ENCODE results near the gene PDZRN3.

The PDZRN3 gene

GRCh38 chr3:73622091-73622805, 2.5 kb downstream of the PDZRN3 start:
- no peak for DNase-seq

- DNase-seq: no peak
Observed at GRCh38 chr3:73621388-73621787, 3.4 kb downstream of the PDZRN3 start.

GRCh38 chr3:73618461-73618860, 6.3 kb downstream of the PDZRN3 start:
- DNase-seq: no peak

GRCh38 chr3:73616056-73616455, 8.7 kb downstream of the PDZRN3 start:
- no peak for DNase-seq

- DNase-seq: no peak
Observed at GRCh38 chr3:73614419-73614818, 10.3 kb downstream of the PDZRN3 start.

GRCh38 chr3:73611176-73611575, 13.6 kb downstream of the PDZRN3 start:
- no peak for DNase-seq

- no peak for DNase-seq
Observed at GRCh38 chr3:73610493-73610892, 14.2 kb downstream of the PDZRN3 start.

GRCh38 chr3:73609655-73610054, 15.1 kb downstream of the PDZRN3 start:
- DNase-seq: no peak

GRCh38 chr3:73609315-73609641, 15.5 kb downstream of the PDZRN3 start:
- DNase-seq: no peak

GRCh38 chr3:73608456-73609314, 16.1 kb downstream of the PDZRN3 start:
- DNase-seq: no peak

GRCh38 chr3:73605861-73606260, 18.9 kb downstream of the PDZRN3 start:
- no peak for DNase-seq

GRCh38 chr3:73605412-73605811, 19.3 kb downstream of the PDZRN3 start:
- DNase-seq: no peak

GRCh38 chr3:73604451-73604850, 20.3 kb downstream of the PDZRN3 start:
- no peak for DNase-seq

GRCh38 chr3:73603762-73604171, 21.0 kb downstream of the PDZRN3 start:
- DNase-seq: no peak

GRCh38 chr3:73602170-73602569, 22.6 kb downstream of the PDZRN3 start:
- no peak for DNase-seq

- no peak for DNase-seq
Observed at GRCh38 chr3:73601481-73601880, 23.3 kb downstream of the PDZRN3 start.

GRCh38 chr3:73601011-73601410, 23.7 kb downstream of the PDZRN3 start:
- DNase-seq: no peak

GRCh38 chr3:73600293-73600938, 24.3 kb downstream of the PDZRN3 start:
- no peak for DNase-seq

- DNase-seq: no peak
Observed at GRCh38 chr3:73599605-73600004, 25.1 kb downstream of the PDZRN3 start.

- no peak for DNase-seq
Observed at GRCh38 chr3:73597476-73597875, 27.3 kb downstream of the PDZRN3 start.

- DNase-seq: no peak
Observed at GRCh38 chr3:73592154-73593144, 32.3 kb downstream of the PDZRN3 start.

- DNase-seq: no peak
Observed at GRCh38 chr3:73591286-73591800, 33.4 kb downstream of the PDZRN3 start.
